Measurements from ENCODE around the gene DDHD1.
"Not testable (repeated sequence)": the region's sequence is repeated elsewhere in the genome, so short reads cannot be mapped to it uniquely, and the experiment has no call there.

Gene DDHD1

GRCh38 chr14:53108292-53109104 lies 44.6 kb downstream of the DDHD1 start:
- peaks cover 1% of the 10 kb centered on the region for H3K9me3 Mint-ChIP-seq
- H3K27ac Mint-ChIP-seq: no peak overlapping the region
- H3K4me3 Mint-ChIP-seq: no peak overlapping the region
- peaks cover 23% of the 10 kb centered on the region for H3K36me3 Mint-ChIP-seq
- no peaks in the 10 kb centered on the region for H3K27me3 Mint-ChIP-seq
- DNase-seq: no peak
- CTCF ChIA-PET: interaction anchor here (1.1 to 3.7 kb wide), 8 partner anchors 9 to 187 kb away, joined by 3 to 31 read pairs (median 8); partner anchors contain the start of gene DDHD1
- peaks cover 8% of the 10 kb centered on the region for H3K4me1 Mint-ChIP-seq

- peaks cover 1% of the 10 kb centered on the region for H3K9me3 Mint-ChIP-seq
- CTCF ChIA-PET: interaction anchor here (3.3 to 3.7 kb wide), 2 partner anchors 43 to 46 kb away, joined by 19 to 31 read pairs; partner anchors contain the start of gene DDHD1
- H3K36me3 Mint-ChIP-seq: peaks cover 34% of the 10 kb centered on the region
- DNase-seq: no peak
- H3K4me3 Mint-ChIP-seq: no peak overlapping the region
- H3K4me1 Mint-ChIP-seq: peaks cover 9% of the 10 kb centered on the region
- H3K27ac Mint-ChIP-seq: peak overlapping the region; percentile 20
- H3K27me3 Mint-ChIP-seq: no peaks in the 10 kb centered on the region
Observed at GRCh38 chr14:53106768-53107167, 46.4 kb downstream of the DDHD1 start.

- no peak overlapping the region for H3K27ac Mint-ChIP-seq
- H3K27me3 Mint-ChIP-seq: no peaks in the 10 kb centered on the region
- peaks cover 9% of the 10 kb centered on the region for H3K4me1 Mint-ChIP-seq
- CTCF ChIA-PET: no interaction called here
- H3K36me3 Mint-ChIP-seq: peaks cover 43% of the 10 kb centered on the region
- DNase-seq: no peak
- no peak overlapping the region for H3K4me3 Mint-ChIP-seq
- peaks cover 1% of the 10 kb centered on the region for H3K9me3 Mint-ChIP-seq
Observed at GRCh38 chr14:53103636-53104340, 49.3 kb downstream of the DDHD1 start.

GRCh38 chr14:53093206-53093605 lies 59.9 kb downstream of the DDHD1 start:
- no peaks in the 10 kb centered on the region for H3K4me1 Mint-ChIP-seq
- H3K4me3 Mint-ChIP-seq: no peak overlapping the region
- peaks cover 52% of the 10 kb centered on the region for H3K36me3 Mint-ChIP-seq
- no peak overlapping the region for H3K27ac Mint-ChIP-seq
- no peaks in the 10 kb centered on the region for H3K27me3 Mint-ChIP-seq
- no peak for DNase-seq
- H3K9me3 Mint-ChIP-seq: peaks cover 4% of the 10 kb centered on the region
- CTCF ChIA-PET: interaction anchor here (0.7 kb wide), 1 partner anchor 50 kb away, joined by 3 read pairs; no protein-coding TSS in a partner anchor

- peaks cover 5% of the 10 kb centered on the region for H3K4me1 Mint-ChIP-seq
- no peak for DNase-seq
- peaks cover 4% of the 10 kb centered on the region for H3K9me3 Mint-ChIP-seq
- H3K36me3 Mint-ChIP-seq: peaks cover 76% of the 10 kb centered on the region
- H3K27ac Mint-ChIP-seq: no peak overlapping the region
- H3K4me3 Mint-ChIP-seq: no peak overlapping the region
- H3K27me3 Mint-ChIP-seq: no peaks in the 10 kb centered on the region
- CTCF ChIA-PET: no interaction called here
Observed at GRCh38 chr14:53090853-53091252, 62.3 kb downstream of the DDHD1 start.

GRCh38 chr14:53084954-53085353 lies 68.2 kb downstream of the DDHD1 start:
- peaks cover 81% of the 10 kb centered on the region for H3K36me3 Mint-ChIP-seq
- H3K27ac Mint-ChIP-seq, DNase-seq, H3K4me3 Mint-ChIP-seq, CTCF ChIA-PET, H3K9me3 Mint-ChIP-seq, H3K27me3 Mint-ChIP-seq, H3K4me1 Mint-ChIP-seq: not testable (repeated sequence)

GRCh38 chr14:53064475-53064874 lies 88.6 kb downstream of the DDHD1 start:
- H3K27ac Mint-ChIP-seq: no peak overlapping the region
- no peak overlapping the region for H3K4me3 Mint-ChIP-seq
- CTCF ChIA-PET: interaction anchor here (1.5 kb wide), 1 partner anchor 10 kb away, joined by 6 read pairs; no protein-coding TSS in a partner anchor
- H3K36me3 Mint-ChIP-seq: peaks cover 29% of the 10 kb centered on the region
- no peaks in the 10 kb centered on the region for H3K27me3 Mint-ChIP-seq
- no peaks in the 10 kb centered on the region for H3K4me1 Mint-ChIP-seq
- no peak for DNase-seq
- H3K9me3 Mint-ChIP-seq: no peaks in the 10 kb centered on the region

GRCh38 chr14:53062856-53063255 lies 90.3 kb downstream of the DDHD1 start:
- CTCF ChIA-PET: interaction anchor here (0.8 kb wide), 1 partner anchor 241 kb away, joined by 4 read pairs; no protein-coding TSS in a partner anchor
- no peak overlapping the region for H3K4me3 Mint-ChIP-seq
- DNase-seq: no peak
- no peaks in the 10 kb centered on the region for H3K4me1 Mint-ChIP-seq
- H3K9me3 Mint-ChIP-seq: no peaks in the 10 kb centered on the region
- H3K27me3 Mint-ChIP-seq: no peaks in the 10 kb centered on the region
- peaks cover 23% of the 10 kb centered on the region for H3K36me3 Mint-ChIP-seq
- H3K27ac Mint-ChIP-seq: no peak overlapping the region

- Mint-ChIP-seq H3K9me3 (no peaks in the 10 kb centered on the region), H3K36me3 (peaks cover 25% of the 10 kb centered on the region), H3K4me1 (peaks cover under 1% of the 10 kb centered on the region), H3K27ac (no peak overlapping the region), H3K27me3 (no peaks in the 10 kb centered on the region), H3K4me3 (no peak overlapping the region)
- CTCF ChIA-PET: interaction anchor here (0.7 kb wide), 1 partner anchor 214 kb away, joined by 3 read pairs; no protein-coding TSS in a partner anchor
- no peak for DNase-seq
Observed at GRCh38 chr14:53060046-53060445, 93.1 kb downstream of the DDHD1 start.

GRCh38 chr14:53055003-53055402 lies 98.1 kb downstream of the DDHD1 start:
- Mint-ChIP-seq H3K4me1 (peaks cover 2% of the 10 kb centered on the region), H3K27ac (no peak overlapping the region), H3K27me3 (no peaks in the 10 kb centered on the region), H3K36me3 (peaks cover 30% of the 10 kb centered on the region), H3K4me3 (no peak overlapping the region), H3K9me3 (no peaks in the 10 kb centered on the region)
- CTCF ChIA-PET: interaction anchor here (1.0 to 3.4 kb wide), 12 partner anchors 9 to 251 kb away, joined by 4 to 12 read pairs (median 6); partner anchors contain the start of gene DDHD1
- no peak for DNase-seq

- peaks cover 35% of the 10 kb centered on the region for H3K36me3 Mint-ChIP-seq
- H3K4me1 Mint-ChIP-seq: peaks cover 2% of the 10 kb centered on the region
- H3K27me3 Mint-ChIP-seq: no peaks in the 10 kb centered on the region
- no peak overlapping the region for H3K4me3 Mint-ChIP-seq
- CTCF ChIA-PET: interaction anchor here (0.6 to 3.4 kb wide), 14 partner anchors 10 to 252 kb away, joined by 3 to 12 read pairs (median 5); partner anchors contain the start of gene DDHD1
- no peaks in the 10 kb centered on the region for H3K9me3 Mint-ChIP-seq
- no peak for DNase-seq
- H3K27ac Mint-ChIP-seq: no peak overlapping the region
Observed at GRCh38 chr14:53054457-53054856, 98.7 kb downstream of the DDHD1 start.

GRCh38 chr14:53048631-53049030 lies 104.5 kb downstream of the DDHD1 start:
- H3K9me3 Mint-ChIP-seq: no peaks in the 10 kb centered on the region
- CTCF ChIA-PET: no interaction called here
- H3K36me3 Mint-ChIP-seq: peaks cover 48% of the 10 kb centered on the region
- no peak overlapping the region for H3K27ac Mint-ChIP-seq
- no peaks in the 10 kb centered on the region for H3K27me3 Mint-ChIP-seq
- no peaks in the 10 kb centered on the region for H3K4me1 Mint-ChIP-seq
- H3K4me3 Mint-ChIP-seq: no peak overlapping the region
- DNase-seq: no peak

GRCh38 chr14:53047307-53048069 lies 105.6 kb downstream of the DDHD1 start:
- Mint-ChIP-seq H3K4me1 (no peaks in the 10 kb centered on the region), H3K27ac (peak overlapping the region; percentile 11), H3K4me3 (no peak overlapping the region), H3K36me3 (peaks cover 48% of the 10 kb centered on the region), H3K27me3 (no peaks in the 10 kb centered on the region), H3K9me3 (no peaks in the 10 kb centered on the region)
- CTCF ChIA-PET: no interaction called here
- no peak for DNase-seq

GRCh38 chr14:53044486-53044885 lies 108.6 kb downstream of the DDHD1 start:
- no peak overlapping the region for H3K27ac Mint-ChIP-seq
- CTCF ChIA-PET: interaction anchor here (2.4 kb wide), 1 partner anchor 9 kb away, joined by 8 read pairs; no protein-coding TSS in a partner anchor
- DNase-seq: no peak
- peaks cover under 1% of the 10 kb centered on the region for H3K4me1 Mint-ChIP-seq
- H3K4me3 Mint-ChIP-seq: no peak overlapping the region
- no peaks in the 10 kb centered on the region for H3K9me3 Mint-ChIP-seq
- peaks cover 63% of the 10 kb centered on the region for H3K36me3 Mint-ChIP-seq
- H3K27me3 Mint-ChIP-seq: no peaks in the 10 kb centered on the region

Data from activated naive CD4-positive, alpha-beta T cell treated with anti-CD3 and anti-CD28 coated beads, Interleukin-2, amount 10 ng/mL, durations not matched to agents 7 days and 5 days (primary cell).